Activated T-cell treated with anti-CD3 and anti-CD28 coated beads for 1 hour (primary cell): ENCODE data around the gene DCK.
"Not testable (repeated sequence)": the region's sequence is repeated elsewhere in the genome, so short reads cannot be mapped to it uniquely, and the experiment has no call there.

Source experiments
- DNase-seq: peaks from one replicate; pipeline ENCODE4 v3.0.0-alpha.2; 2020; ENCODE audit warnings: low read depth

Gene DCK

DNA sequence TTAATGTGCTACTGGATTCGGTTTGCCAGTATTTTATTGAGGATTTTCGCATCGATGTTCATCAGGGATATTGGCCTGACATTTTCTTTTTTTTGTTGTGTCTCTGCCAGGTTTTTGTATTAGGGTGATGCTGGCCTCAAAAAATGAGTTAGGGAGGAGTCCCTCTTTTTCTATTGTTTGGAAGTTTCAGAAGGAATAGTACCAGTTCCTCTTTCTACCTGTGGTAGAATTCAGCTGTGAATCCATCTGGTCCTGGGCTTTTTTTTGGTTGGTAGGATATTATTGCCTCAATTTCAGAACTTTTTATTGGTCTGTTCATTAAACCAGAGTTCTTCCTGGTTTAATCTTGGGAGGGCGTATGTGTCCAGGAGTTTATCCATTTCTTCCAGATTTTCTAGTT, 7.9 kb downstream of the DCK start:
- DNase-seq, result not testable (repeated sequence)

DNA sequence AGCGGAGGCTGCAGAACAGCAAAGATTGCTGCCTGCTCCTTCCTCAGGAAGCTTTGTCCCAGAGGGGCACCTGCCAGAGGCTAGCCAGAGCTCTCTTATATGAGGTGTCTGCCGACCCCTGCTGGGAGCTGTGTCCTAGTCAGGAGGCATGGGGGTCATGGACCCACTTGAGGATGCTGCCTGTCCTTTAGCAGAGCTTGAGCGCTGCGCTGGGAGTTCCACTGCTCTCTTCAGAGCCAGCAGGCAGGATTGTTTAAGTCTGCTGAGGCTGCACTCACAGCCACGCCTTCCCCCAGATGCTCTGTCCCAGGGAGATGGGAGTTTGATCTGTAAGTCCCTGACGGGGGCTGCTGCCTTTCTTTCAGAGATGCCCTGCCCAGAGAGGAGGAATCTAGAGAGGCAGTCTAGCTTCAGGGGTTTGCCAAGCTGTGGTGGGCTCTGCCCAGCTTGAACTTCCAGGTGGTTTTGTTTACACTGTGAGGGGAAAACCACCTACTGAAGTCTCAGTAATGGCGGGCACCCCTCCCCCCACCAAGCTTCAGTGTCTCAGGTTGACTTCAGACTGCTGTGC, 10.9 kb downstream of the DCK start:
- peak; percentile 30 for DNase-seq

DNA sequence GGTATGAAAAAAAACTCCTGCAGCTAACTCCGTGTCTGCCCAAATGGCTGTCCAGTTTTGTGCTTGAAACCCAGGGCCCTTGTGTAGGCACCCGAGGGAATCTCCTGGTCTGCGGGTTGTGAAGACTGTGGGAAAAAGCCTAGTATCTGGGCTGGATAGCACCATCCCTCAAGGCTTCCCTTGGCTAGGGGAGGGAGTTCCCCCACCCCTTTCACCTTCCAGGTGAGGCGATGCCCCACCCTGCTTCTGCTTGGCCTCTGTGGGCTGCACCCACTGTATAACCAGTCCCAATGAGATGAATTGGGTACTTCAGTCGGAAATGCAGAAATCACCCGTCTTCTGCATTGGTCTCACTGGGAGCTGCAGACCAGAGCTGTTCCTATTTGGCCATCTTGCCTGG, 11.6 kb downstream of the DCK start:
- DNase-seq, result not testable (repeated sequence)

DNA sequence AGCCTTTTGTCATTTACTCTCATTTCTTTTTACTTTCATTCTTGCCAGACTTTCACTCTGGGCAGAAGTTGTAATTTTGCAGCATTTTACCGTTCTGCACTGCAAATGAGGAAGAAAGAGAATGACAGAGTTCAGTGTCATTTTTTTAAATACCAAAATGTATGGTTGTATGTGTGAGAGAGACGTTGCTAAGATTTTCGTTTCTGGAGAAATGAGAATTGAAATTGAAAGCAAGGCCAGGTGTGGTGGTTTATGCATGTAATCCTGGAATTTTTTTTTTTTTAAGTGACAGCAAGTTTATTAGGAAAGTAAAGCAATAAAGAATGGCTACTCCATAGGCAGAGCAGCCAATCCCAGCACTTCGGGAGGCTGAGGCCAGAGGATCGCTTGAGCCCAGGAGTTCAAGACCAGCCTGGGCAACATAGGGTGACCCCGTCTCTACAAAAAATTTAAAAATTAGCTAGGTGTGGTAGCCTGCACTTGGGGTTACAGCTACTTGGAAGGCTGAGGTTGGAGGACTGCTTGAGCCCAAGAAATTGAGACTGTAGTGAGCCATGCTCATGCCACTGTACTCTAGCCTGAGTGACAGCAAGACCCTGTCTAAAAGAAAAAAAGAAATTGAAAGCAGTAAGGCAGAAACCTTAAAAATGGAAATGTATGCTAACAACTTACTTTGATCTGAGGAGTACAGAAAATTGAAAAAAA, 12.9 kb downstream of the DCK start:
- DNase-seq, result no peak

DNA sequence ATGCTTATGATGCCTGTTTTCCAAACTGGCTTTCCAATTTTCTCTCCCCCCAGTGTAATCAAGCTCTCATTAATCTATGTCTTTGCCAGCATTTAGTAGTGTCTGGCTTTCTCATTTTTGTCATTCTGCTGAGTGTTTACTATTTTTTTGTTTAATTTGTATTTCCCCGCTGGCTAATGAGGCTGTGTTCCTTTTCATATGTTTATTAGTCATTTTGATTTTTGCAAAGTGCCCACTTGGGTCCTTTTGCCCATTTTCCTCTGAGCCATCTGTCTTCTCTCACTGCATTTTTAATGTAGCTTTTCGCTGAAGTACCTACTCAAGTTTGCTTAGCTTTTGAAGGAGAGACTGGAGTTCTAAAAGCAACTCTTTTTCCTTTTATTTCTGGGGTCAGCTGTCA, 14.7 kb downstream of the DCK start:
- DNase-seq, result no peak

DNA sequence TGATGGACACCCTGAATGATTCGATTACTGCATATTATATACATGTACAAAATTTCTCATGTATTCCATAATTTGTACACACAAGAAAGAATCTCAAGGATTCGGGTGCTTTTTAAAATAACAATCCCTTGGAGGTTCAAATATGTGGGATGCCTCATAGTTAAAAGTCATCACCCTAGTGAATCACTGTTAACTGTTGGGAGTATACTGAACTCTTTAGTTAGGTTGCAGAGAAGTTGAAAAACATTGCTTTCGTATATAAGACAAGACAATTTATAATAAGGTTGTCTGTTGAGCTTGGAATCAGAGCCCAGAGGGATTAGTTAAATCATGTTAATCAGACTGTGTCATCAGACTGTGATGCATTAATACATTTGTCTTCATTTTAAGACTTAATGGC, 15.6 kb downstream of the DCK start:
- DNase-seq, result no peak

DNA sequence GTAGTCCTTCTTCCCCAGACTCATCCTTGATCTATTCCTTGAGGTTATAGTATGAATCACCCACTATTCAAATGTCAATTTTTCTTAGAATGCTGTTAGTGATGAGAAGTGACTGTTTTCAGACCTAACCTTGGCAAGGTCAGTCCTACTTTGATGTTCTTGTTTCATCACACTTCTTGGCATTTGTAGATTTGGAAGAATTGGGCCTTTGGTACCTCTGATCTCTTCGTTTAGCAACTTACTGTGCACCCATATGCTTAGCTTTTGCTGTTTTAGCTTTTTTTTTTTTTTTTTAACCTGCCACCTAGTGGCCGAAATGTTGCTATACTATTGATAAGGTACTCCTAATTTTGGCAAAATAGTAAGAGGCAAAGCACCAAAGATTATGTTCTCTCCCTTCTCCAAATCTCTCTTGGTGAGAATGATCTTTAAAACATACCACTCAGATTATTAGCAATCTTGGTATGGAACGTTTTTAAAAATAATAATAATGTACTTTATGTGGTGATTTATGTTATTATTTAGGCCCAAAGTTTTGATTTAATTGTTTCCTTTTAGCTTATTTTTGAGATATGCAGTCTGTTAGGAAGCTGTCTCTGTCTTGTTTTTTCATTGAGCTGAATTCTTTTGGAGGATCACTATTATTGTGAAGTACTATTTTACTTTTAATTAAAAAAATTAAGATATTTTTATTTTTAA, 16.6 kb downstream of the DCK start:
- DNase-seq, result no peak

DNA sequence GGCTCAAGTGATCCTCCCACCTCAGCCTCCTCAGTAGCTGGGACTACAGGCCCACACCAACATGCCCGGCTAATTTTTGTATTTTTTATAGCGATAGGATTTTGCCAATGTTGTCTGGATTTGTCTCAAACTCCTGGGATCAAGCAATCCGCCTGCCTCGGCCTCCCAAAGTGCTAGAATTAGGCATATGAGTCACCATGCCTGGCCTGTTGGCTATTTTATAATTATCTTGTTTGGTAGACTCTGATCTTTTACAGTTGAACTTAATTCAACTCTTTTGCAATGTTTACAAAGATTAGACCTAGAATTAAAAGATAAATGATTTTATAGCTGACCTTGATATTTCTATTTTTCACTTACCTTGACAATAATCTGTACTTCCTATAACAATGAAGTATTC, 18.0 kb downstream of the DCK start:
- DNase-seq, result no peak

DNA sequence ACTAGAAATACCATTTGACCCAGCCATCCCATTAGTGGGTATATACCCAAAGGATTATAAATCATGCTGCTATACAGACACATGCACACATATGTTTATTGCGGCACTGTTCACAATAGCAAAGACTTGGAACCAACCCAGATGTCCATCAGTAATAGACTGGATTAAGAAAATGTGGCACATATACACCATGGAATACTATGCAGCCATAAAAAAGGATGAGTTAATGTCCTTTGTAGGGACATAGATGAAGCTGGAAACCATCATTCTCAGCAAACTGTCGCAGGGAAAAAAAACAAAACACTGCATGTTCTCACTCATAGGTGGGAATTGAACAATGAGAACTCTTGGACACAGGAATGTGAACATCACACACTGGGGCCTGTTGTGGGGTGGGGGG, 23.9 kb downstream of the DCK start:
- not testable (repeated sequence) for DNase-seq

DNA sequence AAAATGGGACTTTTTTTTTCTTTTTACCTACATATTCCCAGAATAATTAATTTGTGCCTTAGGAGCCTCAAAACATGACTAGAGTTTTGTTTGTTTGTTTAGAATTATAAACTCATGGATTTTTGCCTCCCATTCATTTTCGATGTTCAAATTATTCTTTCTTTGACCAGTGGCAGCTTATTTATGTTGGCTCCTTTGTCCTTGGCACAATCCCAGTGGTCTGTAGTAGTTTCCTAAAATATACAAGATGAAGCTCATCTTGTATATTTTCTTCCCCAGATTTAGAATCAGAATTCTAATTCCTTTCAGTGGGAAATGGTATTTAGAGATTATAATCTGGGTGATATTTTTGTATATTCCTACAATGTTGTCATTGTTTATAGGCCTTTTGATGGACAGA, 27.2 kb downstream of the DCK start:
- no peak for DNase-seq

DNA sequence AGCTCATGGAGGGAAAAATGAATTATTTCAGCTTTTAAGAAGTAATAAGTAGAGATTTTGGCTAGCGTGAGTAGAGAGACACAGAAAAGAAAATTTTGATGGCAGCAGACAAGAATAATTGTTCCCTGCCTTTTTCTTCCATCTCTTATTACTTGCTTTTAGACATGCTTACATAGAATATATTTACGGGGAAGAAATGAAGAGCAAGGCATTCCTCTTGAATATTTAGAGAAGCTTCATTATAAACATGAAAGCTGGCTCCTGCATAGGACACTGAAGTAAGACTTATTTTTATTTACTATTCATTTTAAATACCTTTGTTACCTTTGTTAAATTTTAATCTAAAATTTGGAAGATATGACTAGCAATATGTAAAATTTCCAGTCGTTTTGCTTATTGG, 32.2 kb downstream of the DCK start:
- no peak for DNase-seq

DNA sequence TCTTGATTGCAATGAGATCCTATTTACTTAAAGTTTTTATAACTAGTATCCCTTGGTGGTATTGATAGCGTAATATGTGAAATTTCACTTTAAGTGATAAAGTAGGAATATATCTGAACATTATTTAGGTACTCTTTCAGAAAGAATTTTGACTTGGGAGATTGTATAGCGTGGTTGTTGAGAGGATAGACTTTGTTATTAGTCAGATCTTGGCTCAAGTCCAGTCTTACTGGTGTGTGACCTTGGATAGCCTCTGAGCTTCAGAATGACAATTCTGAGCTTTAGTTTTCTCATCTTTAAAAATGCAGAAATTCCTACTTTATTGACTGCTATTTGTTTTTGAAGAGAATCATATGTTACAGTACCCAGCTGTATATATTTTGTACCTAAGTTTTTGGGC, 32.6 kb downstream of the DCK start:
- DNase-seq, result no peak

DNA sequence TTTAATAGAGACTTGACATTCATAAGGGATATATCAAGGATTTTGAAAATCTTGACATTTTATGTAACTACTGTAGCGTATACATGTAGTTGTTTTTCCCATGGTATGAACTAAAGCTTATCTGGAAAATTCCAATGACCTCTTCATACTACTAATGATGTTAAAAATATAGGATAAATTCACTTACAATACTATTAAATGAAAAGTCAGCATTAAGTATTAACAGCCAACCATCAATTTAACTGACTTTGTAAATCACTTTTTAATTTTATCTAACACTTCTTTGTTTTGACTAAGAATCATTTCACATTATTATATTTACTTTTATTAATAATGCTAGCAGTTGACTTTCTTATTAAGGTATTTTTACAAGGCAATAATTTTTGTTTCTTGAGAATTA, 34.2 kb downstream of the DCK start:
- DNase-seq, result no peak

DNA sequence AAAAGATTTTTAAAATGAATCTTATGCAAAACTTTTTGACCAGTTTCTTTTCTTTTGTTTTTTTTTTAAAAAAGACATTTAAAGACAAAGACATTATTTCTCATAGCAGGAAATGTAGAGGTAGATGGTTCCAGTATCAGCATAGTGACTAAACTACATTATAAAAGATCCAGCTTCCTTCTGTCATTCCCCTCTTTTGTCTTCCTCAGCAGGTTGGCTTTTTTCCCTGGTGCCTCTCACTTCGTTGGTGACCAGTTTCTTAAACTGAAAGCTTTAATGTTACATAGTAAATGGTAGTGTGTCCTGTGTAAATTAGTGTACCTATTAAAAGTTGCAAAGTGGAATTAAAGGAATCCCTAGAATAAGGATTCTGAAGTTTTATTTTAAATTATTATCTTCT, 36.1 kb downstream of the DCK start:
- no peak for DNase-seq

DNA sequence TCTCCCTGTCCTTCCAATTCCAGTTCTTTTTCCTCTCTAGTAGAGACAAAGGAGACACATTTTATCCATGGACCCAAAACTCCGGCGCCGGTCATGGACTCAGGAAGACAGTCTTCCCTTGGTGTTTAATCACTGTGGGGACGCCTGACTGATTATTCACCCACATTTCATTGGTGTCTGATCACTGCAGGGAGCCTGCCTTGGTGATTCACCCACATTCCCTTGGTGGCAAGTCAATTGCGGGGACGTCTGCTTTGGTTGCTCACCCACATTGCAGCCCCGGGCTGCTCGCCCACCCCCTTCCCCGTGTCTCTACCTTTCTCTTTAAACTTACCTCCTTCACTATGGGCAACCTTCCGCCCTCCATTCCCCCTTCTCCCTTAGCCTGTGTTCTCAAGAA, 38.7 kb downstream of the DCK start:
- not testable (repeated sequence) for DNase-seq

DNA sequence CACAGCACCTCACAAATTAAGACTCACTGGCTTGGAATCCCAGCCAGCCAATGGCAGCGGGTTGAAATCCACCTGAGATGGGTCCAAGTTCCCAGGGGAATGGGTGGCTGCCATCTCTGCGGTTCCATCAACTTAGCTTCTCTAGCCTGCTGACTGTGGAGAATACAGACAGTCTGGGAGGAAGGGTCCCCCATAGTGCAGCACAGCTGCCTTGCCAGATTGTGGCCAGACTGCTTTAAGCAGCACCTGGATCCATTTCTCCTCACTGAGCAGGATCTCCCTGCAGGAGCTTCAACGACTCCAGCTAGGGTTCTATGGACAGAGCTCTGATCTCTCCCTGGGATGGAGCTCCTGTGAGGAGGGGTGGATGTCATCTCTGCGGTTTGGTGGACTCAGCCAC, 51.8 kb downstream of the DCK start:
- DNase-seq, result no peak

DNA sequence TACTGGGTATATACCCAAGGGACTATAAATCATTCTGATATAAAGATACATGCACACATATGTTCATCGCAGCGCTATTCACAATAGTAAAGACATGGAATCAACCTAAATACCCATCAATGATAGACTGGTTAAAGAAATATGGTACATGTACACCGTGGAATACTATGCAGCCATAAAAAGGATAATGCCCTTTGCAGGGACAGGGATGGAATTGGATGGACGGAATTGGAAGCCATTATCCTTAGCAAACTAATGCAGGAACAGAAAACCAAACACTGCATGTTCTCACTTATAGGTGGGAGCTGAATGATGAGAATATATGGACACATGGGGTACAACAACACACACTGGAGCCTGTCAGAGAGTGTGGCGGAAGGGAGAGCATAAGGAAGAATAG, 55.9 kb downstream of the DCK start:
- no peak for DNase-seq

DNA sequence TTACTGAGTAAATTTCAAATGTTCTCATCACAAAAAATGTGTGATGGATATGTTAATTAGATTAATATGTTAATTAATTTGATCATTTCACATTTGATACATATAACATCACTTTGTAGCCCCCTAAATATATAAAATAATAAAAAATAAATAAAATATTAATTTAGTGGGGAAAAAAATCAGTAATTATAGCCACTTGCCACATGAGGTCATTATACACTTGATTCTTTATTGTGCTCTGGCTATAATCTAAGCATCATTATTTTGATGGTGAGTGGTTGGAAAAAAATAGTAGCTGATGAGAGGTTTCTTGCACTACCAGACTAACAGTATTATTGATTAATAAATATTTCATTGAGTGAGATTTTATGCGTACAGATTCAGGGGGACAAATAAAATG, 57.4 kb downstream of the DCK start:
- DNase-seq, result no peak

DNA sequence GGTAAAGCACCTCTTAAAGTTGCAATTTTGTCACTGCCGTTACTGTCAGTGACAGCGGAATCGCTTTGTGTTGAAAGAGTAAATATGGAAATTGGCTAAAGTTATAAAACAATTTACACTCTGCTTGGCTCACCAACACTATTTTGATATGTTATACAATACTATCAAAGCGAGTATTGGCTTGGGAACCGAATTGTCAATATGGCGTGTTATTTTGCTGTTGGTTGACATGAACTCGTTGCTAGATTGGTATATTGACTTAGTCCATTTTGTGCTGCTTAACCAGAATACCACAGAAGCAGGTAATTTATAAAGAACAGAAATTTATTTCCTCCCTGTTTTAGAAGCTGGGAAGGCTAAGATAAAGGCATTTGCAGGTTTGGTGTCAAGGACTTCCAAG, 58.6 kb downstream of the DCK start:
- DNase-seq, result no peak

DNA sequence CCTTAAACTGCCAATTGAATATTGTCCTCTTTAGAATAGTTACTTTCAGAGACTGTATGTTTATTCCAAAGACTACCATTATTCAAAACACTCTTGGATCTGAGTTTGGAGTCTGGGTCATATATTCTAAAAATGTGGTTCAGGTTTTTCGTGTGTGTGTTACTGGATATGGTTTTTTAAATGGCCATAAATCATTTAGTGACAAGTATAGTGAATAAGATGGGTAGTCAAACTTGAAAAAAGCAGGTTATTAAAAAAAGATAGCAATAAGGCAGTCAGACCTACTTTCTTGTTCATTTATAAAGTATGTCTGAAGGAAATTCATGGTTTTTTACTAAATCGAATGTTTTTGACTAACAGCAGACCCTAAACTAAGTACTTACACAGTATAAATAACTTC, 59.3 kb downstream of the DCK start:
- DNase-seq, result no peak

DNA sequence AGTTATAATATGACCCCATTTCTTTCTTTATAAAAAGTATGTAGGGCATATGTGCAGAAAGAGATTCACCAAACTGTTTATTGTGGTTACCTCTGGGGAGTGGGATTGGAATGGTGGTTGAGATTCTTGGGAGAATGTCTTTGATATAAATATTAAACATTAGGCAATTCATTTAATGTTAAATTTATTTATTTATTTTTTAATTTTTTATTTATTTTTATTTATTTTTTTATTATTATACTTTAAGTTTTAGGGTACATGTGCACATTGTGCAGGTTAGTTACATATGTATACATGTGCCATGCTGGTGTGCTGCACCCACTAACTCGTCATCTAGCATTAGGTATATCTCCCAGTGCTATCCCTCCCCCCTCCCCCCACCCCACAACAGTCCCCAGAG, 60.2 kb downstream of the DCK start:
- DNase-seq, result not testable (repeated sequence)

DNA sequence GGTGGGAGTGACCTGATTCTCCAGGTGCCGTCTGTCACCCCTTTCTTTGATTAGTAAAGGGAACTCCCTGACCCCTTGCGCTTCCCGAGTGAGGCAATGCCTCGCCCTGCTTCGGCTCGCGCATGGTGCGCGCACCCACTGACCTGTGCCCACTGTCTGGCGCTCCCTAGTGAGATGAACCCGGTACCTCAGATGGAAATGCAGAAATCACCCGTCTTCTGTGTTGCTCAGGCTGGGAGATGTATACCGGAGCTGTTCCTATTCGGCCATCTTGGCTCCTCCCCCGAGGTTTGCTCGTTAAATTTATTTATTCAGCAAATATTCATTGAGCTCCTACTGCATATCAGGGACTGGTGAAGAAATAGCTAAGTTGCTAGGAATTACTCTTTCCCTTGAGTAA, 66.1 kb downstream of the DCK start:
- DNase-seq, result not testable (repeated sequence)

DNA sequence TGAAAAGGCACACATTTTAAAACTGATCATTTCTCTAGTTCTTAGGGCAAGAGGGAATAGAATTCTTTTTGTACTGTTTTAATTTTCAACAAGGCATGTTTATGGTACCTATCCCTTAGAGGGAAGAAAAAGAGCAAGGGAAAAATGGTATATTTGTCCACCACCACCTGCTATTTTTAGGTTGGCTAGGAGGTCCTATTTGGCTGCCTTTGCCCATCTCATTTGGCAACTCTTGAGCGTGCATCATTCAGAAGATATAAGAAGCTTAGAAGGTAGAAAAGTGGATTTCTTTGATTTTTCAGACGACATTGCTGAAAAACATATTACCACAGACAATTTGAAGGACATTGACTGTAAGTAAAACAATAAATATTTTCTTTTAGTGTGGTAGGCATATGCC, 69.0 kb downstream of the DCK start:
- DNase-seq, result no peak

DNA sequence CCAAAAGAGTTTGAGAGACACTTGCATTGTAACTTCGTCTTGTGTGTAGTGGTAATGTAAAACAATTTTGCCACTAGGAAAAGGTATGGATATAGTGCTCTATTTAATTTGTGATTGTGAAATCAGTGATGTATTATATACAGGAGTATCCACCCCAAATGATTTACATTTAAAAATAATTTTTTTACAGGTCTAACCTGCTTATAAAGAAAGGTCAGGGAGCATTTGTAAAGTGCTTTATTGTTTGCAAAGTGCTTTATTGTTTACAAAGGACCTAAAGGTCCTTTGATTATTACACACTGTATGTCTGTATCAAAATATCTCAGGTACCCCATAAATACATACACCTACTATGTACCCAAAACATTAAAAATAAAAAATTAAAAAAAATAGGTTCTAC, 70.3 kb downstream of the DCK start:
- DNase-seq, result no peak
